ENCODE measurements around the gene RABL6.
A peak's percentile ranks its signal among the peaks of the same experiment; 100 is the strongest.

RABL6 gene

GRCh38 chr9:136847088-136847825 is 39.5 kb downstream of the RABL6 start:
- peak; percentile 42 for DNase-seq (ENCODE audit: low spot score)

- DNase-seq (ENCODE audit: low spot score): peak; percentile 91
Observed at GRCh38 chr9:136847826-136848392, 40.2 kb downstream of the RABL6 start.

- peak; percentile 77 for DNase-seq (ENCODE audit: low spot score)
Observed at GRCh38 chr9:136848393-136849037, 40.8 kb downstream of the RABL6 start.

GRCh38 chr9:136849038-136849959 is 41.6 kb downstream of the RABL6 start, which contains the start of gene PHPT1:
Gene PHPT1 (plus strand): TSS chr9:136849409. CDS start chr9:136849431, 22 bp downstream.
- DNase-seq (ENCODE audit: low spot score): peak; percentile 97

GRCh38 chr9:136849960-136850865 is 42.5 kb downstream of the RABL6 start:
- DNase-seq (ENCODE audit: low spot score): peak; percentile 30

GRCh38 chr9:136850866-136851775 is 43.4 kb downstream of the RABL6 start:
- DNase-seq (ENCODE audit: low spot score): no peak

- no peak for DNase-seq (ENCODE audit: low spot score)
Observed at GRCh38 chr9:136851941-136852663, 44.4 kb downstream of the RABL6 start, which contains the start of gene MAMDC4. Gene MAMDC4 (plus strand): TSS chr9:136852346. CDS start chr9:136852417, 71 bp downstream.

GRCh38 chr9:136852664-136853595 is 45.2 kb downstream of the RABL6 start:
- DNase-seq (ENCODE audit: low spot score): no peak

GRCh38 chr9:136853596-136854112 is 45.9 kb downstream of the RABL6 start:
- no peak for DNase-seq (ENCODE audit: low spot score)

- DNase-seq (ENCODE audit: low spot score): no peak
Observed at GRCh38 chr9:136854113-136854841, 46.5 kb downstream of the RABL6 start.

GRCh38 chr9:136854842-136855460 is 47.2 kb downstream of the RABL6 start:
- DNase-seq (ENCODE audit: low spot score): no peak

GRCh38 chr9:136855461-136856078 is 47.8 kb downstream of the RABL6 start:
- no peak for DNase-seq (ENCODE audit: low spot score)

- DNase-seq (ENCODE audit: low spot score): no peak
Observed at GRCh38 chr9:136856079-136856476, 48.3 kb downstream of the RABL6 start.

- no peak for DNase-seq (ENCODE audit: low spot score)
Observed at GRCh38 chr9:136856541-136857141, 48.9 kb downstream of the RABL6 start.

- no peak for DNase-seq (ENCODE audit: low spot score)
Observed at GRCh38 chr9:136857166-136857565, 49.4 kb downstream of the RABL6 start.
